ENCODE results near the gene REM2.

DNA sequence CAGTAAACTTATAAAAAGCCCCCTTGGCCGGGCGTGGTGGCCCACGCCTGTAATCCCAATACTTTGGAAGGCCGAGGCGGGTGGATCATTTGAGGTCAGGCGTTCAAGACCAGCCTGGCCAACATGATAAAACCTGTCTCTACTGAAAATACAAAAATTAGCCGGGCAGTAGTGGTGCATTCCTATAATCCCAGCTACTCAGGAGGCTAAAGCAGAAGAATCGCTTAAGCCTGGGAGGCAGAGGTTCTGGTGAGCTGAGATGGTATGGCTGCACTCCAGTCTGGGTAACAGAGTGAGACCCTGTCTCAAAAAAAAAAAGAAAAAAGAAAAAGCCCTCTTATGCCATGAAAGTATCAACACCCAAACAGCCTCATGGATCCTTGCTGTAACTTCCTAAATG lies 42.5 kb downstream of the REM2 start:
- TF ChIP-seq, protein P1, sequence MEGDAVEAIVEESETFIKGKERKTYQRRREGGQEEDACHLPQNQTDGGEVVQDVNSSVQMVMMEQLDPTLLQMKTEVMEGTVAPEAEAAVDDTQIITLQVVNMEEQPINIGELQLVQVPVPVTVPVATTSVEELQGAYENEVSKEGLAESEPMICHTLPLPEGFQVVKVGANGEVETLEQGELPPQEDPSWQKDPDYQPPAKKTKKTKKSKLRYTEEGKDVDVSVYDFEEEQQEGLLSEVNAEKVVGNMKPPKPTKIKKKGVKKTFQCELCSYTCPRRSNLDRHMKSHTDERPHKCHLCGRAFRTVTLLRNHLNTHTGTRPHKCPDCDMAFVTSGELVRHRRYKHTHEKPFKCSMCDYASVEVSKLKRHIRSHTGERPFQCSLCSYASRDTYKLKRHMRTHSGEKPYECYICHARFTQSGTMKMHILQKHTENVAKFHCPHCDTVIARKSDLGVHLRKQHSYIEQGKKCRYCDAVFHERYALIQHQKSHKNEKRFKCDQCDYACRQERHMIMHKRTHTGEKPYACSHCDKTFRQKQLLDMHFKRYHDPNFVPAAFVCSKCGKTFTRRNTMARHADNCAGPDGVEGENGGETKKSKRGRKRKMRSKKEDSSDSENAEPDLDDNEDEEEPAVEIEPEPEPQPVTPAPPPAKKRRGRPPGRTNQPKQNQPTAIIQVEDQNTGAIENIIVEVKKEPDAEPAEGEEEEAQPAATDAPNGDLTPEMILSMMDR (IDR thresholded peaks at IDR 0.05; ENCODE audit: low read depth, low read length): no peak
- TF ChIP-seq EZH2phosphoT487 (IDR thresholded peaks at IDR 0.05; ENCODE audit: low read depth): no peak
